ENCODE data around the gene NHLRC2. TPM values are rescaled to one million over a fixed set of nuclear protein-coding genes. Genes with fewer than 3 reads are reported as not detected.

The NHLRC2 gene
- total and polyA plus RNA-seq, 2 experiments from 2014 or later = 15.5 to 28.1 TPM

GRCh38 chr10:113939212-113939860 is 84.9 kb downstream of the NHLRC2 start:
- H3K9me3 Mint-ChIP-seq = no peaks in the 10 kb centered on the region
- H2AFZ ChIP-seq = no peak overlapping the region
- no peaks in the 10 kb centered on the region for H3K4me1 ChIP-seq (ENCODE audit: insufficient read depth)
- no peak for TF ChIP-seq EZH2 (IDR thresholded peaks at IDR 0.05; ENCODE audit: low read depth, unreplicated experiment)
- TF ChIP-seq ZNF114 (CRISPR knock-in tag; IDR thresholded peaks at IDR 0.05) = no peak
- no peak for TF ChIP-seq EZH2phosphoT487 (IDR thresholded peaks at IDR 0.05; ENCODE audit: unreplicated experiment)
- no peak; a peak in 1 of 4 replicates for TF ChIP-seq CTCF (conservative IDR thresholded peaks at IDR 0.05; ENCODE audit: low read depth in 2 of 2)
- TF ChIP-seq ZNF331 (CRISPR knock-in tag; IDR thresholded peaks at IDR 0.05; ENCODE audit: low read depth) = no peak
- H3K27ac ChIP-seq (ENCODE audit: low read depth) = no peak overlapping the region
- H3K27me3 Mint-ChIP-seq (ENCODE audit: insufficient read depth, low read depth, poor library complexity) = peaks cover 6% of the 10 kb centered on the region
- peaks cover 21% of the 10 kb centered on the region; the same call in 1 of the 2 replicates for H3K9me2 ChIP-seq (ENCODE audit: insufficient read depth)
- no peak overlapping the region for H3K4me3 Mint-ChIP-seq
- no peaks in the 10 kb centered on the region for H3K36me3 Mint-ChIP-seq (ENCODE audit: low read depth)
- no peaks in the 10 kb centered on the region for H3K27me3 ChIP-seq (ENCODE audit: insufficient read depth)
- no peak overlapping the region for H3K4me2 ChIP-seq
- H3K79me2 ChIP-seq (replicated peaks; ENCODE audit: insufficient read depth) = no peaks in the 10 kb centered on the region
- no peaks in the 10 kb centered on the region for H3K36me3 ChIP-seq (ENCODE audit: insufficient read depth)
- H3K4me3 ChIP-seq = no peak overlapping the region
- H3K27ac Mint-ChIP-seq = no peak overlapping the region
- H4K20me1 ChIP-seq (replicated peaks; ENCODE audit: insufficient read depth) = no peaks in the 10 kb centered on the region
- no peak for ATAC-seq
- DNase-seq (ENCODE audit: low spot score) = no peak
- H3F3A ChIP-seq (replicated peaks; ENCODE audit: low read depth) = no peaks in the 10 kb centered on the region
- no peaks in the 10 kb centered on the region; the same call in 2 of the 3 replicates for H3K4me1 Mint-ChIP-seq

GRCh38 chr10:113941140-113941539 is 86.7 kb downstream of the NHLRC2 start:
- H3K4me3 Mint-ChIP-seq = no peak overlapping the region
- no peak overlapping the region for H2AFZ ChIP-seq
- H3K27me3 Mint-ChIP-seq (ENCODE audit: insufficient read depth, low read depth, poor library complexity) = peaks cover 6% of the 10 kb centered on the region
- peaks cover 10% of the 10 kb centered on the region; the same call in 1 of the 2 replicates for H3K9me2 ChIP-seq (ENCODE audit: insufficient read depth)
- H3K27me3 ChIP-seq (ENCODE audit: insufficient read depth) = no peaks in the 10 kb centered on the region
- no peaks in the 10 kb centered on the region for H3K36me3 Mint-ChIP-seq (ENCODE audit: low read depth)
- DNase-seq (ENCODE audit: low spot score) (no peak), ATAC-seq (no peak)
- H4K20me1 ChIP-seq (replicated peaks; ENCODE audit: insufficient read depth) = no peaks in the 10 kb centered on the region
- no peak overlapping the region for H3K27ac ChIP-seq (ENCODE audit: low read depth)
- no peak overlapping the region for H3K4me2 ChIP-seq
- no peaks in the 10 kb centered on the region for H3K9me3 Mint-ChIP-seq
- H3F3A ChIP-seq (replicated peaks; ENCODE audit: low read depth) = no peaks in the 10 kb centered on the region
- no peaks in the 10 kb centered on the region for H3K36me3 ChIP-seq (ENCODE audit: insufficient read depth)
- no peaks in the 10 kb centered on the region for H3K79me2 ChIP-seq (replicated peaks; ENCODE audit: insufficient read depth)
- H3K27ac Mint-ChIP-seq = no peak overlapping the region
- no peak overlapping the region for H3K4me3 ChIP-seq
- no peaks in the 10 kb centered on the region for H3K4me1 ChIP-seq (ENCODE audit: insufficient read depth)
- H3K4me1 Mint-ChIP-seq = no peaks in the 10 kb centered on the region; the same call in 2 of the 3 replicates
- TF ChIP-seq CREB1 (CRISPR knock-in tag; IDR thresholded peaks at IDR 0.05; ENCODE audit: low read depth) = no peak
- TF ChIP-seq NANOG (IDR thresholded peaks at IDR 0.05; ENCODE audit: borderline replicate concordance) = no peak
- TF ChIP-seq, protein P1, sequence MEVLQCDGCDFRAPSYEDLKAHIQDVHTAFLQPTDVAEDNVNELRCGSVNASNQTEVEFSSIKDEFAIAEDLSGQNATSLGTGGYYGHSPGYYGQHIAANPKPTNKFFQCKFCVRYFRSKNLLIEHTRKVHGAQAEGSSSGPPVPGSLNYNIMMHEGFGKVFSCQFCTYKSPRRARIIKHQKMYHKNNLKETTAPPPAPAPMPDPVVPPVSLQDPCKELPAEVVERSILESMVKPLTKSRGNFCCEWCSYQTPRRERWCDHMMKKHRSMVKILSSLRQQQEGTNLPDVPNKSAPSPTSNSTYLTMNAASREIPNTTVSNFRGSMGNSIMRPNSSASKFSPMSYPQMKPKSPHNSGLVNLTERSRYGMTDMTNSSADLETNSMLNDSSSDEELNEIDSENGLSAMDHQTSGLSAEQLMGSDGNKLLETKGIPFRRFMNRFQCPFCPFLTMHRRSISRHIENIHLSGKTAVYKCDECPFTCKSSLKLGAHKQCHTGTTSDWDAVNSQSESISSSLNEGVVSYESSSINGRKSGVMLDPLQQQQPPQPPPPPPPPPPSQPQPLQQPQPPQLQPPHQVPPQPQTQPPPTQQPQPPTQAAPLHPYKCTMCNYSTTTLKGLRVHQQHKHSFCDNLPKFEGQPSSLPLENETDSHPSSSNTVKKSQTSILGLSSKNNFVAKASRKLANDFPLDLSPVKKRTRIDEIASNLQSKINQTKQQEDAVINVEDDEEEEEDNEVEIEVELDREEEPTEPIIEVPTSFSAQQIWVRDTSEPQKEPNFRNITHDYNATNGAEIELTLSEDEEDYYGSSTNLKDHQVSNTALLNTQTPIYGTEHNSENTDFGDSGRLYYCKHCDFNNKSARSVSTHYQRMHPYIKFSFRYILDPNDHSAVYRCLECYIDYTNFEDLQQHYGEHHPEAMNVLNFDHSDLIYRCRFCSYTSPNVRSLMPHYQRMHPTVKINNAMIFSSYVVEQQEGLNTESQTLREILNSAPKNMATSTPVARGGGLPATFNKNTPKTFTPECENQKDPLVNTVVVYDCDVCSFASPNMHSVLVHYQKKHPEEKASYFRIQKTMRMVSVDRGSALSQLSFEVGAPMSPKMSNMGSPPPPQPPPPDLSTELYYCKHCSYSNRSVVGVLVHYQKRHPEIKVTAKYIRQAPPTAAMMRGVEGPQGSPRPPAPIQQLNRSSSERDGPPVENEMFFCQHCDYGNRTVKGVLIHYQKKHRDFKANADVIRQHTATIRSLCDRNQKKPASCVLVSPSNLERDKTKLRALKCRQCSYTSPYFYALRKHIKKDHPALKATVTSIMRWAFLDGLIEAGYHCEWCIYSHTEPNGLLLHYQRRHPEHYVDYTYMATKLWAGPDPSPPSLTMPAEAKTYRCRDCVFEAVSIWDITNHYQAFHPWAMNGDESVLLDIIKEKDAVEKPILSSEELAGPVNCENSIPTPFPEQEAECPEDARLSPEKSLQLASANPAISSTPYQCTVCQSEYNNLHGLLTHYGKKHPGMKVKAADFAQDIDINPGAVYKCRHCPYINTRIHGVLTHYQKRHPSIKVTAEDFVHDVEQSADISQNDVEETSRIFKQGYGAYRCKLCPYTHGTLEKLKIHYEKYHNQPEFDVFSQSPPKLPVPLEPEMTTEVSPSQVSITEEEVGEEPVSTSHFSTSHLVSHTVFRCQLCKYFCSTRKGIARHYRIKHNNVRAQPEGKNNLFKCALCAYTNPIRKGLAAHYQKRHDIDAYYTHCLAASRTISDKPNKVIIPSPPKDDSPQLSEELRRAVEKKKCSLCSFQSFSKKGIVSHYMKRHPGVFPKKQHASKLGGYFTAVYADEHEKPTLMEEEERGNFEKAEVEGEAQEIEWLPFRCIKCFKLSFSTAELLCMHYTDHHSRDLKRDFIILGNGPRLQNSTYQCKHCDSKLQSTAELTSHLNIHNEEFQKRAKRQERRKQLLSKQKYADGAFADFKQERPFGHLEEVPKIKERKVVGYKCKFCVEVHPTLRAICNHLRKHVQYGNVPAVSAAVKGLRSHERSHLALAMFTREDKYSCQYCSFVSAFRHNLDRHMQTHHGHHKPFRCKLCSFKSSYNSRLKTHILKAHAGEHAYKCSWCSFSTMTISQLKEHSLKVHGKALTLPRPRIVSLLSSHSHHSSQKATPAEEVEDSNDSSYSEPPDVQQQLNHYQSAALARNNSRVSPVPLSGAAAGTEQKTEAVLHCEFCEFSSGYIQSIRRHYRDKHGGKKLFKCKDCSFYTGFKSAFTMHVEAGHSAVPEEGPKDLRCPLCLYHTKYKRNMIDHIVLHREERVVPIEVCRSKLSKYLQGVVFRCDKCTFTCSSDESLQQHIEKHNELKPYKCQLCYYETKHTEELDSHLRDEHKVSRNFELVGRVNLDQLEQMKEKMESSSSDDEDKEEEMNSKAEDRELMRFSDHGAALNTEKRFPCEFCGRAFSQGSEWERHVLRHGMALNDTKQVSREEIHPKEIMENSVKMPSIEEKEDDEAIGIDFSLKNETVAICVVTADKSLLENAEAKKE (CRISPR knock-in tag; IDR thresholded peaks at IDR 0.05) = no peak
- no peak for TF ChIP-seq ZNF331 (CRISPR knock-in tag; IDR thresholded peaks at IDR 0.05; ENCODE audit: low read depth)
- TF ChIP-seq ETS1 (IDR thresholded peaks at IDR 0.05) = no peak
- no peak for TF ChIP-seq ZNF114 (CRISPR knock-in tag; IDR thresholded peaks at IDR 0.05)

Measured in GM23338 (cell line).